ENCODE results near the gene CD2BP2. TPM values are rescaled to one million over a fixed set of nuclear protein-coding genes. Genes with fewer than 3 reads are reported as not detected.
A peak's percentile ranks its signal among the peaks of the same experiment; 100 is the strongest.
"Not testable (repeated sequence)": the region's sequence is repeated elsewhere in the genome, so short reads cannot be mapped to it uniquely, and the experiment has no call there.

Gene CD2BP2
- total RNA-seq, 1 donor from 2014 or later = 69.0 TPM

GRCh38 chr16:30342751-30343490 is 12.2 kb downstream of the CD2BP2 start:
- DNase-seq (ENCODE audit: low spot score) = peak; percentile 37

GRCh38 chr16:30341971-30342370 is 13.1 kb downstream of the CD2BP2 start:
- DNase-seq (ENCODE audit: low spot score) = peak; percentile 22

GRCh38 chr16:30340621-30341020 is 14.5 kb downstream of the CD2BP2 start:
- peak; percentile 31 for DNase-seq (ENCODE audit: low spot score)

GRCh38 chr16:30338715-30339114 is 16.4 kb downstream of the CD2BP2 start:
- DNase-seq (ENCODE audit: low spot score) = not testable (repeated sequence)

GRCh38 chr16:30337964-30338357 is 17.1 kb downstream of the CD2BP2 start:
- peak; percentile 18 for DNase-seq (ENCODE audit: low spot score)

GRCh38 chr16:30335598-30336474 is 19.3 kb downstream of the CD2BP2 start:
- peak; percentile 46 for DNase-seq (ENCODE audit: low spot score)

- DNase-seq (ENCODE audit: low spot score) = peak; percentile 83
These were observed 20.0 kb downstream of the CD2BP2 start for GRCh38 chr16:30335028-30335597.

GRCh38 chr16:30334473-30334989 is 20.6 kb downstream of the CD2BP2 start:
- DNase-seq (ENCODE audit: low spot score) = peak; percentile 81

GRCh38 chr16:30324220-30324619 is 30.9 kb downstream of the CD2BP2 start:
- DNase-seq (ENCODE audit: low spot score) = peak; percentile 18

- not testable (repeated sequence) for DNase-seq (ENCODE audit: low spot score)
These were observed 36.5 kb downstream of the CD2BP2 start for GRCh38 chr16:30318647-30319046.

- not testable (repeated sequence) for DNase-seq (ENCODE audit: low spot score)
These were observed 44.2 kb downstream of the CD2BP2 start for GRCh38 chr16:30310937-30311336.

GRCh38 chr16:30309255-30309654 is 45.9 kb downstream of the CD2BP2 start:
- DNase-seq (ENCODE audit: low spot score) = not testable (repeated sequence)

Other genes starting within 250 kb of the CD2BP2 start
- 53.1 TPM for gene GDPD3, start 241.8 kb downstream of the CD2BP2 start, total RNA-seq
- gene MAPK3, start 232.1 kb downstream of the CD2BP2 start, total RNA-seq = 96.4 TPM
- 24.2 TPM for gene CORO1A, start 171.7 kb downstream of the CD2BP2 start, total RNA-seq
- gene BOLA2B, start 161.6 kb downstream of the CD2BP2 start, total RNA-seq = 82.9 TPM
- gene SLX1A, start 161.4 kb downstream of the CD2BP2 start, total RNA-seq = 36.4 TPM
- gene SULT1A3, start 156.1 kb downstream of the CD2BP2 start, total RNA-seq = 28.3 TPM
- gene NPIPB13, start 106.8 kb downstream of the CD2BP2 start, total RNA-seq = 48.8 TPM
- gene TBC1D10B, start 15.2 kb upstream of the CD2BP2 start, total RNA-seq = 36.9 TPM
- 2.9 TPM for gene MYL11, start 19.5 kb upstream of the CD2BP2 start, total RNA-seq
- gene SEPTIN1, start 27.3 kb upstream of the CD2BP2 start, total RNA-seq = 8.2 TPM
- gene ZNF48, start 40.1 kb upstream of the CD2BP2 start, total RNA-seq = 8.1 TPM
- 5.2 TPM for gene ZNF771, start 52.3 kb upstream of the CD2BP2 start, total RNA-seq
- 49.9 TPM for gene DCTPP1, start 74.7 kb upstream of the CD2BP2 start, total RNA-seq
- gene SEPHS2, start 90.6 kb upstream of the CD2BP2 start, total RNA-seq = 36.2 TPM
- gene ITGAL, start 117.4 kb upstream of the CD2BP2 start, total RNA-seq = 8.9 TPM
- gene ZNF768, start 171.3 kb upstream of the CD2BP2 start, total RNA-seq = 37.6 TPM
- gene ZNF747, start 179.6 kb upstream of the CD2BP2 start, total RNA-seq = 10.4 TPM
- gene ZNF764, start 203.1 kb upstream of the CD2BP2 start, total RNA-seq = 6.9 TPM
- 10.8 TPM for gene ZNF688, start 216.4 kb upstream of the CD2BP2 start, total RNA-seq
- gene ZNF785, start 230.4 kb upstream of the CD2BP2 start, total RNA-seq = 25.2 TPM